Uterus (tissue), 4 donors: ENCODE results near the gene PACS1. TPM values are rescaled to one million over a fixed set of nuclear protein-coding genes. Genes with fewer than 3 reads are reported as not detected.
A peak's percentile ranks its signal among the peaks of the same experiment; 100 is the strongest.

Source experiments
- DNase-seq, 2 donors: peaks; one replicate each; pipeline ENCODE4 v3.0.0-alpha.2; 2019 to 2020
- H3K27ac ChIP-seq, 2 donors: fragments of 200-600 bp; sonication (generic); 1 replicate in 1 of 2; 2 replicates in 1 of 2; pipeline ENCODE4 v1.5.1; 2016 to 2018
- H3K27me3 ChIP-seq, 2 donors: fragments of 200-600 bp; sonication (generic); one replicate each; pipeline ENCODE4 v1.5.1; 2018 to 2019; ENCODE audit warnings: control low read depth in 1 of 2
- H3K36me3 ChIP-seq, 2 donors: fragments of 200-600 bp; sonication (generic); one replicate each; pipeline ENCODE4 v1.5.1; 2019; ENCODE audit warnings: control low read depth in 1 of 2
- H3K4me1 ChIP-seq, 2 donors: fragments of 200-600 bp; sonication (generic); one replicate each; pipeline ENCODE4 v1.5.1; 2018 to 2019; ENCODE audit warnings: control low read depth in 1 of 2
- H3K4me3 ChIP-seq, 2 donors: fragments of 200-600 bp; sonication (generic); 1 replicate in 1 of 2; 2 replicates in 1 of 2; pipeline ENCODE4 v1.5.1; 2018 to 2019; ENCODE audit warnings: mild to moderate bottlenecking in 1 of 2
- H3K9me3 ChIP-seq, 2 donors: fragments of 200-600 bp; sonication (generic); one replicate each; pipeline ENCODE4 v1.5.1; 2019; ENCODE audit warnings: control low read depth in 1 of 2
- POLR2A ChIP-seq, 2 donors: fragments of 450-650 bp; IDR thresholded peaks; one replicate each; pipeline ENCODE4 v1.6.1; 2016; ENCODE audit warnings: antibody characterized with exemption in 2 of 2, mild to moderate bottlenecking in 1 of 2, moderate library complexity in 1 of 2
- intact Hi-C: fragments of 100-400 bp; cut with DNase I; formaldehyde crosslinking; loops from one replicate; pipeline ENCODE4 v1.15.1; 2023; ENCODE audit warnings: low total_unique reads
- total RNA-seq, 4 donors: library from RNA; depleted of rRNA in 3 of 4; stranded (reverse); fragments of >200 nt in 3 of 4; gene quantifications; one replicate each; pipeline versions ENCODE4 v1.1.0 to v1.2.4, GENCODE V29; 2014 to 2023
- TF ChIP-seq, protein P1 (sequence below), 4 experiments: fragments of 200-600 bp in 2 of 4; fragments of 450-650 bp in 2 of 4; sonication (generic) in 2 of 4; IDR thresholded peaks; one replicate each; pipeline ENCODE4 v1.5.1; 2016 to 2019; ENCODE audit warnings: antibody characterized with exemption in 4 of 4, mild to moderate bottlenecking in 2 of 4, moderate library complexity in 1 of 4
- donor health status: DM: yes; HTN: yes; CAD: no.

PACS1 gene
- total RNA-seq, 4 donors from 2014 or later = 2.9 to 79.2 (median 57.2) TPM

GRCh38 chr11:66264383-66264782 lies 194.3 kb downstream of the PACS1 start:
- Histone ChIP-seq H3K36me3 (no peaks in the 10 kb centered on the region), H3K27ac (no peak overlapping the region), H3K4me1 (peaks cover 0 to 9% of the 10 kb centered on the region in 2 donors), H3K27me3 (no peaks in the 10 kb centered on the region), H3K4me3 (no peak overlapping the region), H3K9me3 (no peaks in the 10 kb centered on the region)
- intact Hi-C loops = no loop called here
- no peak for TF ChIP-seq POLR2A (IDR thresholded peaks at IDR 0.05)
- TF ChIP-seq, protein P1, sequence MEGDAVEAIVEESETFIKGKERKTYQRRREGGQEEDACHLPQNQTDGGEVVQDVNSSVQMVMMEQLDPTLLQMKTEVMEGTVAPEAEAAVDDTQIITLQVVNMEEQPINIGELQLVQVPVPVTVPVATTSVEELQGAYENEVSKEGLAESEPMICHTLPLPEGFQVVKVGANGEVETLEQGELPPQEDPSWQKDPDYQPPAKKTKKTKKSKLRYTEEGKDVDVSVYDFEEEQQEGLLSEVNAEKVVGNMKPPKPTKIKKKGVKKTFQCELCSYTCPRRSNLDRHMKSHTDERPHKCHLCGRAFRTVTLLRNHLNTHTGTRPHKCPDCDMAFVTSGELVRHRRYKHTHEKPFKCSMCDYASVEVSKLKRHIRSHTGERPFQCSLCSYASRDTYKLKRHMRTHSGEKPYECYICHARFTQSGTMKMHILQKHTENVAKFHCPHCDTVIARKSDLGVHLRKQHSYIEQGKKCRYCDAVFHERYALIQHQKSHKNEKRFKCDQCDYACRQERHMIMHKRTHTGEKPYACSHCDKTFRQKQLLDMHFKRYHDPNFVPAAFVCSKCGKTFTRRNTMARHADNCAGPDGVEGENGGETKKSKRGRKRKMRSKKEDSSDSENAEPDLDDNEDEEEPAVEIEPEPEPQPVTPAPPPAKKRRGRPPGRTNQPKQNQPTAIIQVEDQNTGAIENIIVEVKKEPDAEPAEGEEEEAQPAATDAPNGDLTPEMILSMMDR (IDR thresholded peaks at IDR 0.05) = no peak
- DNase-seq = no peak

- peaks cover 0 to 14% of the 10 kb centered on the region in 2 donors for H3K4me1 ChIP-seq
- H3K36me3 ChIP-seq = no peaks in the 10 kb centered on the region
- H3K27ac ChIP-seq = no peak overlapping the region
- intact Hi-C loops = no loop called here
- TF ChIP-seq POLR2A (IDR thresholded peaks at IDR 0.05) = no peak
- TF ChIP-seq, protein P1 (IDR thresholded peaks at IDR 0.05) = no peak
- no peak overlapping the region for H3K4me3 ChIP-seq
- H3K9me3 ChIP-seq = no peaks in the 10 kb centered on the region
- H3K27me3 ChIP-seq = no peaks in the 10 kb centered on the region
- no peak for DNase-seq
These were observed 194.8 kb downstream of the PACS1 start for GRCh38 chr11:66264914-66265313.

GRCh38 chr11:66265531-66266377 lies 195.7 kb downstream of the PACS1 start:
- H3K36me3 ChIP-seq = no peaks in the 10 kb centered on the region
- H3K4me3 ChIP-seq = no peak overlapping the region
- H3K27ac ChIP-seq = no peak overlapping the region
- TF ChIP-seq, protein P1 (IDR thresholded peaks at IDR 0.05) = no peak
- no peak for TF ChIP-seq POLR2A (IDR thresholded peaks at IDR 0.05)
- intact Hi-C loops = no loop called here
- H3K9me3 ChIP-seq = no peaks in the 10 kb centered on the region
- no peak for DNase-seq
- peaks cover 5 to 14% of the 10 kb centered on the region in 2 donors for H3K4me1 ChIP-seq
- H3K27me3 ChIP-seq = no peaks in the 10 kb centered on the region

DNA sequence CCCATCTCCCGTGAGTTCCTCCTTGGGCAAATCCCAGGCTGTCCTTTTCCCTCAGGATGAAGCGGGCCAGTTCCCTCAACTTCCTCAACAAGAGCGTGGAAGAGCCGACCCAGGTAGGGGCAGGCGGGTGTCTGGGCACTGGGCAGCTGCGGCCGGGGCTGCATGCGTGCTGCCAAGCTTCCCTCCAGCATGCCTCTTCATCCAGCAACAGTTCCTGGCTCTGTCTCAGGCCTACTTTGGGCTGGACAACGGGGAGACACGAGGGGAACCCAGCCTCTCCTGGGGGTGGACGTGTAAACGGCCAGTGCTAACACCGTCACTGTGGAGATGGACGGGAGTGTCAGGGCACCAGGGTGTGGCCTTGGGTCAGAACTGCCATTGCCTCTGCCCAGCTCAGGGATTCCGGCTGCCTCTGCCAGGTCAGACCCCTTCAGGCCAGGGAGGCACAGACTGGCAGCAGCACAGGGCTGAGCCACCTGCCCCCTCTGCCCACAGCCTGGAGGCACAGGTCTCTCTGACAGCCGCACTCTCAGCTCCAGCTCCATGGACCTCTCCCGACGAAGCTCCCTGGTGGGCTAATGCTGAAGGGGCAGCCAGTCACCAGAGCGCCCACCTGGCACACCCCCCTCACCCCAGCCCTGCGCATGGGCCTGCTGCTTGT lies 196.4 kb downstream of the PACS1 start:
- Histone ChIP-seq H3K9me3 (no peaks in the 10 kb centered on the region), H3K36me3 (no peaks in the 10 kb centered on the region), H3K27ac (peak overlapping the region; percentile 97), H3K4me3 (peak overlapping the region; percentile 59 to 97), H3K27me3 (no peaks in the 10 kb centered on the region), H3K4me1 (peaks cover 6 to 14% of the 10 kb centered on the region in 2 donors)
- intact Hi-C loops = no loop called here
- DNase-seq = no peak
- TF ChIP-seq POLR2A (IDR thresholded peaks at IDR 0.05) = no peak
- TF ChIP-seq, protein P1 (IDR thresholded peaks at IDR 0.05) = no peak

DNA sequence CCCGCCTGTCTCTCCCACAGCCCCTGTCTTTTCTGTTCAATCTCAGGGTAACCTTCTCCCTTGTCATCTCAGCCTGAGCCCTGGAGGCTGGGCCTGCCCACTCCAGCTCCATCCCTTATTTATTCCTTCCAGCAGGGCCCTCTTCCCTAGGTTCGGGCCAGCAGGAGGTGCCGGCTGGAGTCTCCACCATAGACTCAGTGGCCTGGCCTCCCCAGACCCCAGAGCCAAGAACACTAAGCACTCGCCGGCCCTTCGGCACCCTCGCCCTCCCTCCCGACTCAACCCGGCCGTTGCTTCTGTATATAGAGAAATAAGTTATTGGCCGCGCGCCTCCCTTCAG lies 196.9 kb downstream of the PACS1 start:
- Histone ChIP-seq H3K36me3 (no peaks in the 10 kb centered on the region), H3K27me3 (no peaks in the 10 kb centered on the region), H3K27ac (peak overlapping the region; percentile 97), H3K9me3 (no peaks in the 10 kb centered on the region), H3K4me3 (peak overlapping the region; percentile 59 to 97), H3K4me1 (peaks cover 6 to 14% of the 10 kb centered on the region in 2 donors)
- no peak for DNase-seq
- TF ChIP-seq, protein P1 (IDR thresholded peaks at IDR 0.05) = no peak
- no peak for TF ChIP-seq POLR2A (IDR thresholded peaks at IDR 0.05)
- intact Hi-C loops = no loop called here
